SK-N-MC (cell line): ENCODE data around the gene CD34.
A peak's percentile ranks its signal among the peaks of the same experiment; 100 is the strongest.

ENCODE experiments used
- DNase-seq: peaks from one replicate; pipeline ENCODE4 v3.0.0-alpha.2; 2011; ENCODE audit warnings: low read depth, low spot score
- H3K27ac ChIP-seq: fragments of 200-600 bp; sonication (generic); 2 replicates; pipeline ENCODE4 v1.5.1; 2016; ENCODE audit warnings: mixed run types
- H3K36me3 ChIP-seq: fragments of 200-600 bp; sonication (generic); 2 replicates; pipeline ENCODE4 v1.6.1; 2017; ENCODE audit warnings: antibody characterized with exemption, low read length, mixed read lengths; ENCODE audit not compliant: insufficient read depth
- H3K4me3 ChIP-seq: fragments of 200-600 bp; sonication (generic); 2 replicates; pipeline ENCODE4 v1.5.1; 2016
- H3K9ac ChIP-seq: fragments of 200-600 bp; sonication (generic); 2 replicates; pipeline ENCODE4 v1.8.0; 2017; ENCODE audit warnings: mixed run types, mixed read lengths; ENCODE audit not compliant: insufficient read length
- H3K9me3 ChIP-seq: fragments of 200-600 bp; sonication (generic); 2 replicates; pipeline ENCODE4 v1.6.1; 2017; ENCODE audit warnings: low read depth, mild to moderate bottlenecking, antibody characterized with exemption, low read length, moderate library complexity, mixed read lengths
- EZH2 ChIP-seq: fragments of 200-600 bp; sonication (generic); IDR thresholded peaks from one replicate; pipeline ENCODE4 v1.6.1; 2017; ENCODE audit warnings: antibody characterized with exemption
- FOXP2 ChIP-seq: optimal IDR thresholded peaks from 2 replicates; pipeline ENCODE3; 2011; ENCODE audit warnings: mild to moderate bottlenecking, moderate library complexity; ENCODE audit not compliant: insufficient read depth; ENCODE audit errors: extremely low read length, control extremely low read depth
- POLR2AphosphoS5 ChIP-seq: IDR thresholded peaks from 2 replicates; pipeline ENCODE4 v1.6.1; 2012; ENCODE audit warnings: mild to moderate bottlenecking, low read depth, low read length, borderline replicate concordance

Gene CD34

DNA sequence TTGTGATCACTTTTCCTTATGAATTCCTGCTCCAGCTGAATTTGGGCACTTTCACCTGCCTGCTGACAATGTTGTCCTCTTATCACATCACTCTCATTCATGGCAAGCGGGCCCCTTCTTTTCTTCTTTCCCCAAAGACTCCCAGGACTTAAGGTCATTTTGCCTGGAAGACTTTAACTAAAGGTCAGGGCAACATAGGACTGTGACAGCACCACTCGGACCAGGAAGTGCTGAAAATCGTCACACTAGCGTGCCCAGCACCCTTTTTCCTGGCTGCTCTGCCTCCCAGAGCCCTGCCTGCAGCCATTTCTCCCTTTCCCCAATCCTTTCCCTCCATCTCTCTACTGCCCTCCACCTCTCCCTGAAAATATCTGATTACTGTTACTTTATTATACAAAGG, 35.4 kb downstream of the CD34 start:
- Histone ChIP-seq H3K4me3 (no peak overlapping the region), H3K9ac (no peak overlapping the region), H3K9me3 (no peaks in the 10 kb centered on the region), H3K36me3 (no peaks in the 10 kb centered on the region), H3K27ac (no peak overlapping the region)
- no peak for DNase-seq
- TF ChIP-seq FOXP2 = no peak
- no peak for TF ChIP-seq EZH2
- no peak for TF ChIP-seq POLR2AphosphoS5

DNA sequence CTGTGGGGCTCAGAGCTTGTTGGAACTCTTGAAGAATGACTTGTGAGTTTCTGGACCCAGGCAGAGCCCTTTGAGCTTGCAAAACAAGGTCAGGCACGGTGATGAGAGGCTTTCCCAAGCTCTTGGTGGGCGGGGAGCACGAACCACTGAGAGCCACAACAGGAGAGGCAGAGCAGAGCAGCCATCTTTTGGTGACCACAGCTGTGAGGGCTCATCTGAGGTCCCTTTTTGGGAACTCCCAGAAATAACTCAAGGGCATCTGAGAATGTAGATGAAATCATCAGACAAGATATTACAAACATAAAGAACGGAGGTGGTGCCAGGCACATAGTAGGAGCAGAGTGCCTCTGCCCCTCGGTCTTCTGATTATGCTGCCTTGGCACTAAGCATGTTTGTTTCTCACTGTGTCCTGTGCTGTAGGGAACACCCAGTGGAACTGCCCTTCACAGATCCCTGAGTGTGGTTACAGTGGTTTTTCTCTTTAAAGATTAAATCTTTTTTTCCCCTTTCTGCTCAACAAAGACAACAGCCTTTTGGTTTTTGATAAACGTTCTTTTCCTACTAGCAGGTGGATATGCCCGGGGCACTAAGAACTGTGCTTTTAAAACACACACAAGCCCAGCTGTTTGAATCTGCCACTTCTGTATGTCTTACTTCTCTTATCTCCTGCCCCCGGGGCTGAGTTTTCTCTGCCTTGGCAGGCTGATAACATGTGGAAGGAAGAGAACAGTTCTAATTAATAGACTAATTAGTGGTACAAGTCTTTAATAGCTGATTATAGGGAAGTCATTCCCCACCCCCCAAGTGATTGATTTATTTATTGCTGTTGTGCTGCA, 37.7 kb downstream of the CD34 start:
- no peak overlapping the region for H3K27ac ChIP-seq
- DNase-seq = no peak
- no peak overlapping the region for H3K4me3 ChIP-seq
- no peaks in the 10 kb centered on the region for H3K9me3 ChIP-seq
- no peaks in the 10 kb centered on the region for H3K36me3 ChIP-seq
- no peak for TF ChIP-seq FOXP2
- TF ChIP-seq EZH2 = no peak
- no peak for TF ChIP-seq POLR2AphosphoS5
- no peak overlapping the region for H3K9ac ChIP-seq

DNA sequence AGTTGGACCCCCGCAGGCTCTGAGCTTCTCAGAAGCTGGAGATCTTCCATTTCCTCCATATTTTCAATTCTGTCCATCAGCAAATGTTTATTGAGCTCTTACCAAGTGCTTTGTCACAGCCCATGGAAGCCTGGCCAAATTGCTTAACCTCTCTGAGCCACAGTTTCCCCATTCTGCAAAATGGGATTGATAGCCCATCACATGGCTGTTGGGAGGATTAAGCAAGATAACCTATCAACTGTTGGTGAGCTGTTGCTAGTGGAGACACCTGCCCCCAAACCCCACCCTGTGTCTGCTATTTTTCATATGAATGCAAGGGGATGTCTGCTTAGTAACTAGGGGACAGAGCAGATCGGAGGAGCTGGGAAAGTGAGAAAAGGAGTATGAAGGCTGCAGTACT, 38.3 kb downstream of the CD34 start:
- no peaks in the 10 kb centered on the region for H3K9me3 ChIP-seq
- DNase-seq = no peak
- no peaks in the 10 kb centered on the region for H3K36me3 ChIP-seq
- no peak overlapping the region for H3K4me3 ChIP-seq
- TF ChIP-seq FOXP2 (no peak), EZH2 (no peak), POLR2AphosphoS5 (no peak)
- H3K9ac ChIP-seq = no peak overlapping the region
- no peak overlapping the region for H3K27ac ChIP-seq

GRCh38 chr1:207871117-207871649, 39.7 kb downstream of the CD34 start:
- Histone ChIP-seq H3K27ac (no peak overlapping the region), H3K4me3 (no peak overlapping the region), H3K9me3 (no peaks in the 10 kb centered on the region), H3K9ac (no peak overlapping the region), H3K36me3 (no peaks in the 10 kb centered on the region)
- TF ChIP-seq EZH2 (no peak), POLR2AphosphoS5 (no peak), FOXP2 (no peak)
- no peak for DNase-seq

DNA sequence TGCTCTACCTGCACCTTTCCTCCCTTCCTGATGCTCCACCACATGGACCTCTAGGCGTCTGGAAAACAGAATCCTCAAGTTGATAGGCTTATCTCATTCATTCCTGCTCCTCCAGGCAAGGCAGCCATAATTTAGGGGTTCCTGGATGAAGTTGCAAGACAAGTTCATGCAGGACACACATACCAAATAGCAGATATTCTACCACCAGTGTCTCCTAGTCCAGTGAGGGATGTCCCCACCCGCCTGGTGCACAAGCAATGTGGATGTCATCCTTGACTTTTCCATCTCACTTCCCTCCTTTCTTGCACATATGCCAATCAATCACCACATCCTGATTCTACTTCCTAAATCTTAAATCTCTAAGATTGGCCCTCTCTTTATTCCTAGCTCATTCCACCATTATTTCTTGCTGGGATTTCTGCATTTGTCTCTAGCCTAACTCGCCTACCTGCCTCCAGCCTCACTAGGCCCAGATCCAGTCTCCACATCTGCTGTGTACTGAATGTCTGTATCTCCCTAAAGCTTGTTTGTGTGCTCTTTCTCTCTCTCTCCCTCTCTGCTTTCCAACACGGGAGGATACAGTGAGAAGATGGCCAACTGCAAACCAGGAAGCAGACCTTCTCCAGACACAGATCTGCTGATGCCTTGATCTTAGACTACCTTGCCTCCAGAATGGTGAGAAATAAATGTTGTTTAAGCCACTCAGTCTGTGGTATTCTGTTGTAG, 40.5 kb downstream of the CD34 start:
- TF ChIP-seq FOXP2 (no peak), POLR2AphosphoS5 (no peak), EZH2 (no peak)
- no peak overlapping the region for H3K4me3 ChIP-seq
- H3K9ac ChIP-seq = no peak overlapping the region
- no peaks in the 10 kb centered on the region for H3K36me3 ChIP-seq
- H3K9me3 ChIP-seq = no peaks in the 10 kb centered on the region
- no peak for DNase-seq
- H3K27ac ChIP-seq = no peak overlapping the region

DNA sequence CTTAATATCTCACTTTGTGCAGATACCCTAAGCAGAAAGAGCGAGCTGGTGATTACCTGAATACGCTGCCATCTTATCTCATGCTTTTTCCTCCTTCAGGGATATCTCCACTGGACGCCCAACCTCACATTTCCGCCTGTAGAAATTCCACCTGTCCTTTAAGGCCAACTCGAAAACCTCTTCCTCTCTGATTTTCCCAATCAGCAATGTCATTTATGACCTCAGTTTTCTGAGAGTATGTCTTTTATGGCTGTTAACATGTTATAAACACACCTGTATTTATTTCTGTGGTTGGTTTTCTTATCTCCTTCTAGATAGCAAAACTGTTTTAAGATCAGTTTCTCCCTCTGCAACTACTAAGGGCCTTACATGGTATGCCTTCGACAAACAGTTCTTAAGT, 41.1 kb downstream of the CD34 start:
- TF ChIP-seq FOXP2 (no peak), EZH2 (no peak), POLR2AphosphoS5 (no peak)
- Histone ChIP-seq H3K4me3 (no peak overlapping the region), H3K36me3 (no peaks in the 10 kb centered on the region), H3K9me3 (no peaks in the 10 kb centered on the region), H3K9ac (no peak overlapping the region), H3K27ac (no peak overlapping the region)
- DNase-seq = no peak

DNA sequence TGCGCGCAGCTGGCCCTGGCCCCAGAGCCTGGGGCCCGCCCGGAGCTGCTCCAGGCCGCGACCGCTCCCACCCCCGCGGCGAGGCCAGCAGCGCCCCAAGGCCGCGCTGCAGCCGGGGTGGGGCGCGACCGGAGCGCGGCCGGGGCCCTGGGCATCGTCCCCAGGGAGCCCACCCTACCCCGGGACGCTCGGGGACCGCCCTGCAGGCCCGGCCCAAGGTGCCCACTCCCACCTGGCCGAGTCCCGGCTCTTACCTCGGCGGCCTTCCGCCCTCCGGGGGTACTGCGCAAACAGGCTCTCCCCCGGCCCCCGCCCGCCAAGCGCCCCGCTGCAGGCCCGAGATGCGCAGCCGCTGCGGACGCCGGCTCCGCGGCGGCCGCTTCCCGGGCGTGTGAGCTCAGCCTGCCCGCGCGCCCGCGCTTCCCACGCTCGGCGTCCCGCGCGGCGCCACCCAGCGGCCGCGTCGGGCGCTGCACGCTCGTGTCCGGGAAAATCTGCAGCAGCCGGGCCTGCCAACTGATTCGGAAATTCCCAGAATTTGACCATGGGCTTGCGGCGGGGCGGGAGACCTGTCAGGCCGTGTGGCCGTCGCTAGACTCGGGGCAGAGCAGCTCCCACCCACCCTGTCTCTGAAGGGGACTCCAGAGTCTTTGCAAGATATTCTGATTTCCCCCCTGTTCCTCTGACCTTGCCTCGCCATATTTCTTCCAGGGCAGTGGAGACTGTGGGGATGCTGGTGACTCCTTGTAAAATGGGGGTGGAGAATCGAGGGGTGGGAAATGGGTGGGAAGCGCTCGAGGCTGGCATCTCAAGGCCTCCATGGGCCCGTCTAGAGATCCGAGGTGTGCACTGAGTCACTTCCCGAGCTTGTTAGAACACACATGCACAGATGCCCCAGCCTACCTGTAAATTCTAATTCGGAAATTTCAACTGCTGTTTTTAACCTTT, 41.9 kb downstream of the CD34 start:
- Histone ChIP-seq H3K9ac (peak overlapping the region; percentile 75), H3K27ac (no peak overlapping the region), H3K36me3 (no peaks in the 10 kb centered on the region), H3K4me3 (peak overlapping the region; percentile 80), H3K9me3 (no peaks in the 10 kb centered on the region)
- TF ChIP-seq FOXP2 (no peak), EZH2 (no peak), POLR2AphosphoS5 (no peak)
- no peak for DNase-seq
